Immature natural killer cell (primary cell): ENCODE results near the gene ZNF735. TPM values are rescaled to one million over a fixed set of nuclear protein-coding genes. Genes with fewer than 3 reads are reported as not detected.
"Not testable (repeated sequence)": the region's sequence is repeated elsewhere in the genome, so short reads cannot be mapped to it uniquely, and the experiment has no call there.

Experiments
- DNase-seq, 3 donors: peaks; one replicate each; pipeline ENCODE4 v3.0.0; 2022; ENCODE audit warnings: mixed read lengths in 1 of 3
- H3K27ac Mint-ChIP-seq, 6 donors: one replicate each; pipeline ENCODE4 v1.8.0; 2020; ENCODE audit warnings: mixed read lengths in 6 of 6, mild to moderate bottlenecking in 5 of 6, inconsistent platforms in 4 of 6, moderate library complexity in 3 of 6
- H3K27me3 Mint-ChIP-seq, 3 donors: one replicate each; pipeline ENCODE4 v1.8.0; 2020 to 2021; ENCODE audit warnings: low read depth in 3 of 3, mild to moderate bottlenecking in 3 of 3, mixed read lengths in 3 of 3, moderate library complexity in 3 of 3, inconsistent platforms in 1 of 3
- H3K36me3 Mint-ChIP-seq, 3 donors: one replicate each; pipeline ENCODE4 v1.8.0; 2020; ENCODE audit warnings: mixed read lengths in 3 of 3, inconsistent platforms in 2 of 3, mild to moderate bottlenecking in 2 of 3
- H3K4me1 Mint-ChIP-seq, 2 donors: one replicate each; pipeline ENCODE4 v1.8.0; 2020; ENCODE audit warnings: inconsistent platforms in 2 of 2, mild to moderate bottlenecking in 2 of 2, mixed read lengths in 2 of 2, moderate library complexity in 1 of 2
- H3K4me3 Mint-ChIP-seq, 5 donors: one replicate each; pipeline ENCODE4 v1.8.0; 2020; ENCODE audit warnings: mild to moderate bottlenecking in 5 of 5, mixed read lengths in 5 of 5, inconsistent platforms in 3 of 5, moderate library complexity in 3 of 5
- H3K9me3 Mint-ChIP-seq, 6 donors: one replicate each; pipeline ENCODE4 v1.8.0; 2020; ENCODE audit warnings: mild to moderate bottlenecking in 6 of 6, mixed read lengths in 6 of 6, inconsistent platforms in 4 of 6, moderate library complexity in 3 of 6
- polyA plus RNA-seq, 3 donors: library from polyadenylated mRNA; unstranded; fragments of 300-500 nt; fragmentation: Illumina TruSeq; gene quantifications; one replicate each; pipeline ENCODE4 v1.2.3, GENCODE V29; 2021

Gene ZNF735
- polyA plus RNA-seq, 3 donors from 2014 or later, result not detected

DNA sequence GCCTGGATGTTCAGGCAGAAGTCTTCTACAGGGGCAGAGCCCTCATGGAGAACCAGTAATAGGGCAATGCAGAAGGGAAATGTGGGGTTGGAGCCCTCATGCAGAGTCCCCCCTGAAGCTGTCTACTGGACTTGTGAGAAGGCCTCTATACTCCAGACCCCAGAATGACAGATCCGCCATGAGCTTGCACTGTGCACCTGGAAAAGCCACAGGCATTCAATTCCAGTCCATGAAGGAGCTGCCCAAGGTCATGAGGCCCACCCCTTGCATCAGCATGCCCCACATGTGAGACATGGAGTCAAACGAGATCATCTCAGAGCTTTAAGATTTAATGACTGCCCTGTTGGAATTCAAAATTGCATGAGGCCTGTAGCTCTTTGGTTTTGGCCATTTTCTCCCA is 16.4 kb downstream of the ZNF735 start:
- Mint-ChIP-seq H3K27ac (no peak overlapping the region), H3K9me3 (peaks cover 33 to 70% (median 66%) of the 10 kb centered on the region in 6 donors), H3K36me3 (peaks cover 0 to 6% (median 4%) of the 10 kb centered on the region in 3 donors), H3K4me1 (no peaks in the 10 kb centered on the region), H3K27me3 (peaks cover 0 to 6% (median 0%) of the 10 kb centered on the region in 3 donors), H3K4me3 (no peak overlapping the region)
- DNase-seq, result no peak

GRCh38 chr7:64228174-64228573 is 21.2 kb downstream of the ZNF735 start, which contains the start of gene ZNF679:
TSS of gene ZNF679 (plus strand) at chr7:64228474. CDS start at chr7:64249118, 20,644 bp downstream.
- H3K27ac Mint-ChIP-seq, DNase-seq, H3K4me1 Mint-ChIP-seq, H3K27me3 Mint-ChIP-seq, H3K4me3 Mint-ChIP-seq, H3K36me3 Mint-ChIP-seq: not testable (repeated sequence)
- H3K9me3 Mint-ChIP-seq, result peaks cover 26 to 76% (median 54%) of the 10 kb centered on the region in 6 donors

GRCh38 chr7:64266341-64266919 is 59.4 kb downstream of the ZNF735 start:
- Mint-ChIP-seq H3K27ac (no peak overlapping the region), H3K27me3 (no peaks in the 10 kb centered on the region), H3K4me1 (no peaks in the 10 kb centered on the region), H3K4me3 (no peak overlapping the region), H3K36me3 (peaks cover 4 to 15% (median 4%) of the 10 kb centered on the region in 3 donors), H3K9me3 (peaks cover 18 to 57% (median 49%) of the 10 kb centered on the region in 6 donors)
- no peak for DNase-seq

Other genes with a start within 250 kb of the ZNF735 start
- gene ZNF722, start 208.4 kb upstream of the ZNF735 start, polyA plus RNA-seq, result not detected
- gene ZNF727, start 161.8 kb upstream of the ZNF735 start, polyA plus RNA-seq, result under 1 TPM in 2 of 3 donors, not detected in 1; 0.42 to 0.86 TPM
- not detected for gene ZNF679, start 21.3 kb downstream of the ZNF735 start, polyA plus RNA-seq
- 1 to 10 TPM in 2 of 3 donors, under 1 TPM in 1; 0.54 to 1.9 (median 1.4) TPM for gene ZNF736, start 106.8 kb downstream of the ZNF735 start, polyA plus RNA-seq